HG02938 (cell line): Measurements from ENCODE around the gene C3orf52.
"Not testable (repeated sequence)": the region's sequence is repeated elsewhere in the genome, so short reads cannot be mapped to it uniquely, and the experiment has no call there.

Experiments used
- ATAC-seq: cut with Tn5 transposase; IDR thresholded peaks from one replicate; pipeline ENCODE4 v1.9.1; 2021; ENCODE audit warnings: mild to moderate bottlenecking, moderate library complexity; ENCODE audit not compliant: unreplicated experiment

The C3orf52 gene, protein sequence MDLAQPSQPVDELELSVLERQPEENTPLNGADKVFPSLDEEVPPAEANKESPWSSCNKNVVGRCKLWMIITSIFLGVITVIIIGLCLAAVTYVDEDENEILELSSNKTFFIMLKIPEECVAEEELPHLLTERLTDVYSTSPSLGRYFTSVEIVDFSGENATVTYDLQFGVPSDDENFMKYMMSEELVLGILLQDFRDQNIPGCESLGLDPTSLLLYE

DNA sequence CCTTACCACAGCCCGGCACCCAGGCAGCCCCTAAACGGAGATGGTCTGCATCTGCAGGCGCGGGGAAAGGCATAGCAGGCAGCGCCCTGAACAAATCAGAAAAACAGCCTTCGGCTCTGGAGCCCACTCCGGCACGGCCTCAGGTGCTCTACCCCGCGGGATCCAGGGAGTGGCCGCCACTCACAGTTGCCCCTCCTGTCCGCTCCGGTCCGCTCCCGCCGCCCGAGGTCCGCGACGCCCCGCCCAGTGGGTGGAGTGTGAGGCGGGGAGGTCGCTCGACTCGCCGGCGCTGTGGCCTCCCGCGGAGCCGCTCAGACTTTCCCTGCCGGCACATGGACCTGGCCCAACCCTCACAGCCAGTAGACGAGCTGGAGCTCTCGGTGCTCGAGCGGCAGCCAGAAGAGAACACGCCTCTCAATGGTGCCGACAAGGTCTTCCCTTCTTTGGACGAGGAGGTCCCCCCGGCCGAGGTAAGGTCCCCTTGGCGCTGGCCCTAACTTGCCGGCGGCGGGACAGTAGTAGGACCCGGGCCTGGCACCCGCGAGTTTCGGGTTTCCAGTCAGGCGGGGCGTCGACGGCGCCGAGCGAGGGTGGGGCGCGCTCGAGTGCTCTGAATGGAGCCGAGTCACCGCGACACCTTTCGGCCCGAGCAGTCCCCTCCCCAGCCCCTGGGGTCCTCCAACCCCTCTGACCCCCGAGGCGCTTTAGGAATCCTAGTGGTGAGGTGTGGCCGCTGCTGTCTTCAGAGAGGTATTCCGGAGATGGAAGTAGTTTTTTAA, at the start of gene C3orf52:
Gene C3orf52, plus strand, starts transcription at position 314 of the 779 bp plus-strand sequence. Its CDS starts 19 bp downstream, at position 333.
- peak; percentile 71 for ATAC-seq

DNA sequence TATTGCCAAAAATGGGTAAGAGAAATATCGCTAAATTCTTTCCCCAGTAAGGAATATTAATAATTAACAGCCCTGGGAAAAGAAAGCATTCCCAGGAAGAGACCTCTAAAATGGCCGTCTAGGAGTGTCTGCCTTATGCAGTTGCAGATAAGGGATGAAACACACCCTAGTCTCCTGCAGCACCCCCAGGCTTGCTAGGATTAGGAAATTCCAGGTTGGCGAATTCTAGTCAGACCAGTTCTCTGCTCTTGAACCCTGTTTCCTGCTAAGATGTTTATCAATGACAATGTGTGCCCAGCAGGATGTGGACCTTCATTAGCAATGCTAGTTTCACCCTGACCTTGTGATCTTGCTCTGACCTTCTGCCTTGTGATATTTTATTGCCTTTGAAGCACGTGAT, 49.0 kb upstream of the C3orf52 start:
- not testable (repeated sequence) for ATAC-seq

DNA sequence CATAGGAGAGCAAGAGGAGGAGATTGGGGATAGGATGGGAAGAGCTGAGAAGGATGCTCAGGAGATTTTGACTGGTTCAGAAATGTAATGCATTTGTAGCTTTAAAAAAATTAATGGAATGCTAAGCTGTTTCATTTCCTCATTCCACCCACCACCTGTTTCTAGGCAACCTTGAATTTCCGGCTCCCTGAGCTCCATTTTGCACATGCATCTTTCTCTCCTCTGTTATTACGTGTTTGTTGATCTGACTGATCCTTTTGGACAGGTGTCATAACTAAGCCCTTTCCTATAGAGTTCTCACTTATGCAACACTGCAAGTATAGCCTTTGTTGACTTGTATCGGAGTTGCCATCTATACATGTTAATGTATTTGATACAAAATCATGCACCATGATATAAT, 47.3 kb upstream of the C3orf52 start:
- no peak for ATAC-seq

DNA sequence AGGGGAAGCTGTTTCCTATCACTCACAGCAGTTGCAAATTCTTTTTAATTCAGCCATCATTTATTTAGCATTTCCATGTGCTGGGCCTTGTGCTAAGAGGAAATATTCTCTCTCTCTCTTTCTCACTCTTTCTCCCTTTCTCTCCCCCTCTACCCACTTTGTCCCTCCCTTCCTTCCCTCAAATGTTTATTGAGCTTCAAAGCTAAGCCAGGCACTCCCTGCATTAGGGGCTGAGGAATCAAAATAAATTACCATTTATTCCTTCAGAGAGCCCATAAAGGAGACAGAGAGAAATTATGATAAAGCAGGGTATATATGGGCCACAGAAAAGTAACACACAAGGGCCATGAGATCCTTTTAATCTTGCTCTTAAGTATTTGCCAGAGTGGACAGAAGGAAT, 44.9 kb upstream of the C3orf52 start:
- ATAC-seq = no peak

DNA sequence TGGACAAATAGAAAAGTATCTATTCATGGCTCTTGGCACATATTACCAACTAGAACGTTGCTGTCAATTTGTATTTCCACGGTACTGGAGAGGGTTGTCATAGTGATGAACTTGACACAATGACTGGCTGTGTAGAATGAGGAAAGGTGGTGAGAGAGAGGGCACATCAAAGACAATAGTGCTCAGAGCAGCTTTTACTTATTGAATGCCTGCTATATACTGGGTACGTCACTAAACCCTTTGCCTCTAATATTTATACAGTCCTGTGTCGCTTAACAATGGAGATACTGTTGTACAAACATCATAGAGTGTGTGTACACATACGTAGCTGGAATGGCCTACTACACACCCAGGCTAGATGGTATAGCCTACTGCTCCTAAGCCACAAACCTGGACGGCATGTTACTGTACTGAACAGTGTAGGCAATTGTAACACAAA, 43.3 kb upstream of the C3orf52 start:
- no peak for ATAC-seq

DNA sequence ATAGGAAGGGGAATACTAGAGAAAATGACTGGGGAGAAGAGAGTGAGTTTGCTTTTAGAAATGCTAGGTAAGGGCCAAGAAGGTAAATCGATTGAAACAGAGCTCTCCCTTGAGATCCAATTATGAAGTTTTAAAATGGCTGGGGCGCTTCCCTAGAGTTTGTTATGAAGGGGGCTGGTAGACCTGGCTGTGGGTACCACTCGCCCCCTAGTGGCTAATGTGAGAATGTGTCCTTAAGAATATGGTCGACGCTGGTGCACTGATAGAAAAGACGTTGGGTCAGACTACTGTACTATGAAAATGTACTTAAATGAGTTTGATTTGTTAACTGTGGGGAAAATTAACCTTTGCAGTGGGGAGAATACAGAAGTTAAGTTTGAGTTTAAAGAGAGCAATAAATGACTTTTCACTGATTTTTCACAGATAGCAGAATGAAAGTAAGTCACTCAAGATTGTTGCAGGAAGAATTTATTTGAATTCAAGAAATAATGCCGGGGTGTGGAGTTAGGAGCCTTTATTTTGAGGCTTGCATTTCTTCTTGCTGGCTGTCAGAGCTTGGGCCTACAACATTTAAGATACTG, 42.5 kb upstream of the C3orf52 start:
- ATAC-seq = peak; percentile 92

DNA sequence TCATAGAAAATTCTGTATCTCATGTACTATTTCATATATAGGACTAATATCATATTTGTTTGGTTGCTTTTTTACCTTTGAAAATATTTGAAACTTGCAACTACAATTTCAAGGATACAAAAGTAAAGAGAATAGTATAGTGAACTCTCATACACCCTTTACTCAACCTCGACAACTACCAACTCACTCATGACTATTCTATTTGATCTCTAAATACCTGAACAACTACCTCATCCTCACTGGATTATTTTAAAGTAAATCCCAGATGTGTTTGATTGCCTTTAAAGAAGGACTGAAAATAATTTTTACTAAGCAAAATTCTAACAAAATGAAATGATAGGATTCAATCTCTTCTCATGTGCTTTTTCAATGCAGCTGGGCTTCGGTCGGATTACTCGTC, 39.6 kb upstream of the C3orf52 start:
- no peak for ATAC-seq

DNA sequence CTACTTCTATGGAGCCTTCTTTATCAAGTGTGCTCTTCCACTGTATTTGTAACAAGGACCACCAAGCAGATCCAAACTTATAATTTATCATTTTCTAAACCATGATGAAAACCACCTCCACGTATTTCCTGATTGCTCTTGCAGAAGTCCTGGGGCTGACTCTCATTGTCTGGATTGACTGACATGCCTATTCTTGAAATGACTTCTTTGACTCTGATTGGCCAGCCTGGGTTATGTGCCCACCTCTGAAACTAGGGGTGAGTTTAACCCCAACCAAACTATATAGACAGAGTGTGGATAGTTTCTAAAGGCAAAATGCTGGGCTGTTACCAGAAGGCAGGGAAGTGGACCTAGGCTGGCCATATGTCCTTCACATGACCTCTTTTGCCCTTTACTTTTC, 38.9 kb upstream of the C3orf52 start:
- no peak for ATAC-seq

DNA sequence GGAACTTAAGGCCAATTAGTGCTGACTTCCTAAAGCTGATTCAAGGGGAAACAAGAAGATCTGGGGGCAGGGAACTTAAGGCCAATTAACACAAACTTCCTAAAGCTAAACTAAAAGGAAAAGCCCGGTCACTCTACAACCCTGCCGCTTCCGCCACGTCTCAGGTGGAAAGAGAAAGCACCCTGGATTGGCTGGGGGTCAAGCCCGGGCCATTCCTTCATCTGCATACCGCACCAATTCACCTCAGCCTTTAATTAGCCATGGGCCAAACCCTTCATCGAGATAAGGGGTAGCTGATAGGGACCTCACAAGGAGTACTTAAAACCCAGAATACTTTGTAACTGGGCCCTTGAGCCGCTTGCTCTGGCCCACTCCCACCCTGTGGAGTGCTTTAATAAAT, 37.3 kb upstream of the C3orf52 start:
- ATAC-seq = no peak

DNA sequence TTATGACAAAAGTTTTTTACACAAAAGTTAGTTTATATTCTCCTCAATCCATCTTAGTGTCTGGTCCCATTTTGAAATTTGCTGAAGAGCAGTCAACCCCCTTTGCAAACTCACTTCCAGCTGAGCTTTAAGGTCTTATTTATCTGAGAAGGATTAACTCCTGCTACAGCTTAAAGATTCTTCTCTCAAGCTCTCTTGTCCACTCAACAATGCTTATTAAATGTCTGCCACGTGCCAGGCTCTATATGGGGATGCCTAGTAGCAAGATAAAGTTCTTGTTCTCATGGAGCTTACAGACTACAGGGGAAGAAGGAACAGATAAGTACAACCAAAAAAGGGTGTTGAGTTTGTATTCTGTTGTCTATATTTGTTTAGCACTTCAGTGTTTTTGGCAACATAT, 33.0 kb upstream of the C3orf52 start:
- no peak for ATAC-seq

DNA sequence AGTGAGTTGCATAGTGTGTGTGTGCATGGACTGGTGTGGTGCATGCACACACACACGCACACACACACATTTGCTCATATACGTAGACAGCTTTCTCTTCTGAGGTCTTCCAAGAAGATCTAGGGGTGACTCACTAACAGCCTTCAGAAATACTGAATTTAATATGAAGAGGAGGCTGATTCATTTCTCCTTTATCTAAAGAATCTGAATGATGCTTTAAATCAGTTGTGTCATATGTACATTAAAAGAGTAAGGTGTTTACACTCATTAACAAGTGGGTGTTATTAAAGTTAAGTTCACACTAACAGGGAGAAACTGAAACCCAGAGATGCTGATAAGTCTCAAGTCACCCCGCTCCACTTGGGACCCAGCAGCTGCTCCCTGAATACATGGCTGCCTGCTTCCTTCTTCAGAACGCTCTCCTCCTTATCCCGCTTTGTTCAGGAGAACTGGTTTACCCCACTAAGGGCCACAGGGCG, 29.7 kb upstream of the C3orf52 start:
- ATAC-seq = no peak

DNA sequence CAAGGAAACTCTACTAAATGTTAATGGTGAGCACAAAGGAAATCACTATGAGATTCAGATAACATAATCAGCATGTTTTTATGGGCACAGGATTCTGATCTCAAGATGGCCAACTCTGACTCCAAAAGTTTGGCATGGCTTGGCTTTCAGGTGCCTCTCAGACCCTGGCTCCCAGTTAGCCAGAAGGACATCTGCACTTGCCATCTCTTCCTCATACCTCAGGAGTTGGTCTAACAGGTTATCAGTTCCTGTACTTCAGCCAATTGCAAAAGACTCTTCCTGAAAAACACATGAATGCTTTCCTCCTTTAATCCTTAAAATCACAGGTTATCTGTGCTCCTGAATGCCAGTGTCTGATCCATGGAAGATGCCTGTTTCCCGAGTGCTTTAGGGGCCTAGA, 26.7 kb upstream of the C3orf52 start:
- no peak for ATAC-seq

DNA sequence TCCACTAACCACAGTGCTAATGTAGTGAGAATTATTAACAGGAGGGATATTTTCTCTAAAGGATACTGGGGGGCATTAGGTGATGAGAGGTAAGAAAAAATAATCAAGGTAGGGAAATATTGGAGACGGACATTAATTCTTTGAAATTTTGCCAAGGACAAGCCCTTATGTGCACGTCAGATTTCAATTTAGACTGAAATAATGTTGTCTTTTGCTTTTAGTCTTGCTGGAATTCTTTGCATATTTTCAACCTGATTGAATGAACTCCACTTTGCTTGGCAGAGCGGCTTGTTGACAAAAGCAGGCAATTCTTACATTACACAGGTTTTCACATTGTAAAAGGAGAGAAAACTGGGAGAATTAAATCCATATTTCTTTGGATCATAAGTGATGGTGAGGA, 25.0 kb upstream of the C3orf52 start:
- no peak for ATAC-seq

DNA sequence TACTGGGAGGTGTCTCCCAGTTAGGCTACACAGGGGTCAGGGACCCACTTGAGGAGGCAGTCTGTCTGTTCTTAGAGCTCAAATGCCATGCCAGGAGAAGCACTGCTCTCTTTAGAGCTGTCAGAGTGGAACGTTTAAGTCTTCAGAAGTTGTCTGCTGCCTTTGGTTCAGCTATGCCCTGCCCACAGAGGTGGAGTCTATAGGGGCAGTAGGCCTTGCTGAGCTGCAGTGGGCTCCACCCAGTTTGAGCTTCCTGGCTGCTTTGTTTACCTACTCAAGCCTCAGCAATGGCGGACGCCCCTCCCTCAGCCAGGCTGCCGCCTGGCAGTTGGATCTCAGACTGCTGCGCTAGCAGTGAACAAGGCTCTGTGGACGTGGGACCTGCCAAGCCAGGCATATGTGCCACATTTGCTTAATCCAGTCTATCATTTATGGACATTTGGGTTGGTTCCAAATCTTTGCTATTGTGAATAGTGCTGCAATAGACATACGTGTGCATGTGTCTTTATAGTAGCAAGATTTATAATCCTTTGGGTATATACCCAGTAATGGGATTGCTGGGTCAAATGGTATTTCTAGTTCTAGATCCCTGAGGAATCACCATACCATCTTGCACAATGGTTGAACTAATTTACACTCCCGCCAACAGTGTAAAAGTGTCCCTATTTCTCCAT, 13.7 kb upstream of the C3orf52 start:
- not testable (repeated sequence) for ATAC-seq

DNA sequence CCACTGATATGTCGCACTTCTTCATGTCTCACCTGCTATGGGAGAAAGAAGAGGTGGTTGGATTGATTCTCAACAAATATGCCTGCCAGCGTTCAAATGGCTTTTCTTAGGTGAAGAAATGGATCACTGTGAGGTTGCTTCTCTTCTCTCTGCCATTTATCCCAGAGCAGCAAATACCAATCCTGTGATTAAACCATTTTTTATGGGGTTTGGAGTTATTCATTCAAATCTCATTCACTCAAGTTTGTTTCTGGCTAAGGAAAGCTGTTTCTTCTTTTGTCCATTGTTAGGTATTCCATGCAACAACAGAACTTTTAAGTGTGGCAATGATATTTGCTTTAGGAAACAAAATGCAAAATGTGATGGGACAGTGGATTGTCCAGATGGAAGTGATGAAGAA, 12.2 kb upstream of the C3orf52 start:
- ATAC-seq = no peak

DNA sequence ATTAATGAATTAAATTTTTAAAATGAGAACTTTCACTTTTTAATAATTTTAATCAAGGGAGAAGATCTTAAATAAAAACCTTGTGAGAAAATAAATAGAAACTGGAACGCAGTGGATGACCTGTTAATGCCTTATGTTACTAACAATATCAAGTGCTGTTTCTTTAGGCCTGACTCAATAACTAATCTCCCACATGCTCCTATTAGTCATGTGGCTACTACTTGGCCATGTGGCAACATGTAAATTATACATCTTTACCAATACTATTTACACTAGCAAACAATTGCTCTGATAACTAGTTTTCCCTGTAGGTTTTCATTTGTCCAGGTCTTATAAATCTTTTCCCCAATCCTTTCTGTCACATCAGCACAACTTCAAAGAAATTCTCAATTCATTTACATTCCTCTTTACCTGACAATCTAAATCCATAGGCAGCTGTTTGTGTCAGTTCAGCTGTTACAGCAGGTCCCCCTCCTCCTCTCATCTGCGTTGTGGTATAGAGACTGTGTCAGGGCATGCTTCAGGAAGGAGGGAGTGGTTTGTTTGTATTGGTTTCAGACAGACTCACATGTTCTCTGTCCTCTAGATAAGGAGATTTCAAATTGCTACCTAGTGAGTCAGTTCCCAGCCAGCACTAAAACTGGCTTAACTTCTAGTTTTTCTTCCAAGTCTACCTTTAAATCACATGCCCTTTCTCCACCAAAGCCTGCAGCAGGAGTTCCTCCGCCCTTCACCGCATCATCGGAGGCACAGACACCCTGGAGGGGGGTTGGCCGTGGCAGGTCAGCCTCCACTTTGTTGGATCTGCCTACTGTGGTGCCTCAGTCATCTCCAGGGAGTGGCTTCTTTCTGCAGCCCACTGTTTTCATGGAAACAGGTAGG, 11.3 kb upstream of the C3orf52 start:
- peak; percentile 94 for ATAC-seq

DNA sequence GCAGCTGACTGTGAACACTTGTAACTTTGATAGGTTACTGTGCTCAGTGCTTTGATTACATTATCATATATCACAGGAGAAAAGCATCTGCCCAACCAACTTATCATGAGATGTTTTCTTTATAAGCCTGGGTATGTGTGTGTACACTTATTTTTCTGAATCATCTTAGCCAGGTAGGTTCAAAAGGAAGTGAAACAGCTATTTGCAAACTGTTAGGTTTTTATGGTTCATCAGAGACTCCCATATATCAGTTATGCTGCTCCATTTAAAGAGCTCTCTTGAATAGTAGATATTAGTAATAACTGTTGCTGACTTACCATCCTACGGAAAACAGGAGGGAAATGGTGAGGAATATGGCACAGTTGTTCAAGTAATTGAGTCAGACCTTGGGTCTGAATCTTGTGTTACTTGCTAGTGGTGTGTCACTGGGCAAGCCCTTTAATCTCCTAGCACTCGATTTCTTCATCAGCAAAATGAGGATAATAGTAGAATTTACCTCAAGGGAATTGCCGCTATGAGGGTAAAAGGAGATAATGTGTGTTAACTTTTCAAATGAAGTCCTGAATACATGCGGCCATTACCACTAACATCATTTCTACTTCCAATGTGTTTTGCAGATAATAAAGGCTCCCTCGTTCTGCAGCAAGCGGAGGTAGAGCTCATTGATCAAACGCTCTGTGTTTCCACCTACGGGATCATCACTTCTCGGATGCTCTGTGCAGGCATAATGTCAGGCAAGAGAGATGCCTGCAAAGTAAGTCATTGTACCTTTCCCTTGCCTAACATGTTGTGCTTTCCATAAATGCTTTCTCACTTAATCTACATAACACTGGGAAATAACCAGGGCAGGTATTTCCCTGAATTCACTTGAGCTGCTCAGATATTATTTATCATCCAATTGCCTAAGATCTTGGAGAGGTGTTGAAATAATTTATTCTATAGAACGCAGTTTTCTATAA, 7.8 kb upstream of the C3orf52 start:
- no peak for ATAC-seq

DNA sequence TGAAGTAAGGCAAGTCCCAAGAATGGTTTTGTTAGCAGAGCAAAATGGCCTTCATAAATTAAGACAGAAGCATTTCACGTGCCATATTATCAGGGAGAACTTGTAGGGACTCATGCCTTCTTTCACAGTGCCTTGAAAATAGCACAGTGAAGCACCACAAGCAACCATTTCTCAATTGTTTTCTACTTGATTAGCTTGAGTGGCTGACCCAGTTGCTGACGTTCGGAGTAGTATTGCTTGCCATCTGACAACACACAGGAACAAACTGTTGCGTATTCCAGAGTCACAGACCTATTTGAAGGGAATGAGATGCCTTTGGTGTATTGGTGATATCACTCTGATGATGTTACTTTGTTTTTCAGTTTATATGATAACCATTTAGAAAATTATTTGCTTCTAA, 3.0 kb upstream of the C3orf52 start:
- no peak for ATAC-seq

DNA sequence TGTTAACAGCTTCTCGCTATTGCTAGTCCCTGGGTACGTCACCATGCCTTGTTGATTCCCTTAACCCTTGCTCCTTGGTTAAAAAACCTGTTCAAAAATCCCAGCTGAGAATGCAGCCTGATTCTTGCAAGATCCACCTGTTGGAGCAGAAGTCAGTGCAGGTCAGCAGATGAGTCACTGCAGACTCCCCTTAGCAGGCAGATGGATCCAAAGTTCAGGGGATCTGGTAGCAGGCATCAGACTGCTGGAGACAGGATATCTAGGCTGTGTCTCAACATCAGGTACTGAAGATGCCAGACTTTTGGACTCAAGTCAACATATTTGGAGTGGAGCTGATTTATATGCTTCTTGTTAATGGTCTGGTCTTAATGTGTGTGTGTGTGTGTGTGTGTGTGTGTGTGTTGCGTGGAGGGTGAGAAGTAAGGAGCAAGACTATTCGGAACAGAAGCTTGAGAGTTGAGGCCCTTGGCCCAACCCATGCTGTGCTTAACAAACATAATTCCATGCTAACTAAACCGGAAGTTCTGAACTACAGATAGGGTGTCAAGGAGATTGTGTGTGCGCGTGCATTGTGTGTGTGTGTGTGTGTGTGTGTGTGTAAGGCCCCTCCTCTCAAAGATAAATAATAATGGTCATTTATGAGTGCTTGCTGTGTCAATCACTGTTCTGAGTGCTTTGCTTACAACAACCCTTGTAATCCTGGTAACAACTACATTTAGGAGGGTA, 1.0 kb upstream of the C3orf52 start:
- ATAC-seq = no peak
